ENCODE data around the gene FAM174C. TPM values are rescaled to one million over a fixed set of nuclear protein-coding genes. Genes with fewer than 3 reads are reported as not detected.
A peak's percentile ranks its signal among the peaks of the same experiment; 100 is the strongest.

FAM174C gene
- total and polyA plus RNA-seq, 4 donors, result 14.6 to 79.8 (median 33.8) TPM

- no peak overlapping the region for H3K27ac ChIP-seq (ENCODE audit: low read depth in 1 of 2, low read length in 2 of 2)
- H3K4me3 ChIP-seq (ENCODE audit: low read depth in 1 of 3, low read length in 3 of 3), result no peak overlapping the region
- H3K9ac ChIP-seq (ENCODE audit: low read depth in 1 of 2, low read length in 2 of 2), result no peak overlapping the region
- H3K9me3 ChIP-seq (ENCODE audit: control insufficient read depth in 4 of 4, low read length in 3 of 4), result no peaks in the 10 kb centered on the region
- DNase-seq (ENCODE audit: low spot score), result peak; percentile 49
- H3K36me3 ChIP-seq (ENCODE audit: control insufficient read depth in 4 of 4, insufficient read depth in 3 of 4, low read depth in 1 of 4, low read length in 3 of 4), result peaks cover 0 to 5% (median 0%) of the 10 kb centered on the region in 4 donors
- no peak for TF ChIP-seq TAF1 (conservative IDR thresholded peaks at IDR 0.05)
- no peak for TF ChIP-seq EGR1 (IDR thresholded peaks at IDR 0.05; ENCODE audit: low read depth in 2 of 2)
- peak in 1 of 2 donors; percentile 58 for TF ChIP-seq HNF4A (conservative IDR thresholded peaks at IDR 0.05)
- peak in 1 of 2 donors; percentile 43 for TF ChIP-seq RXRA (IDR thresholded peaks at IDR 0.05)
- no peaks in the 10 kb centered on the region for H3K27me3 ChIP-seq (ENCODE audit: control insufficient read depth in 4 of 4, insufficient read depth in 4 of 4, low read length in 3 of 4)
- 23% methylated on average over 82 of the region's 82 CpGs for whole genome bisulfite sequencing
- peaks cover 12 to 37% (median 23%) of the 10 kb centered on the region in 4 donors for H3K4me1 ChIP-seq (ENCODE audit: control insufficient read depth in 4 of 4, insufficient read depth in 4 of 4, low read length in 3 of 4)
Observed at GRCh38 chr19:1295169-1296012, 20.1 kb downstream of the FAM174C start.

DNA sequence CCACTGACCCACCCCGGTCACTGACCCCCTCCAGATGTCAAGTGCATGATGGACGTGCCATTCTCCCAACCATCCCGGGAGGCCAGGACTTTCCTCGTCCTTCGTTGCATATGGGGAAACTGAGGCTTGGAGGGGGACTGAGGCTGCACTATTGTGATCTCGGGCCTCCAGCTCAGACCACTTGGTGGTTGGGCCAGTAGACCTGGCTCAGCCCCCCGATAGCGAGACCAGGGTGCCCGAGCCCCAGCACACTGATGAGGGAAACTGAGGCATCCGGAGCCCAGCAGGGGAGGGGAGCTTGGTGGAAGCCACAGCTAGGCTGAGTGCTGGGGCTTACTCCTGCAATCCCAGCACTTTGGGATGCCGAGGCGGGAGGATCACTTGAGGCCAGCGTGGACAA is 20.7 kb downstream of the FAM174C start:
- H3K4me1 ChIP-seq (ENCODE audit: control insufficient read depth in 4 of 4, insufficient read depth in 4 of 4, low read length in 3 of 4), result peaks cover 12 to 33% (median 22%) of the 10 kb centered on the region in 4 donors
- DNase-seq (ENCODE audit: low spot score), result no peak
- 89% methylated on average over 13 of the region's 13 CpGs for WGBS
- H3K9ac ChIP-seq (ENCODE audit: low read depth in 1 of 2, low read length in 2 of 2), result no peak overlapping the region
- peaks cover 0 to 5% (median 0%) of the 10 kb centered on the region in 4 donors for H3K36me3 ChIP-seq (ENCODE audit: control insufficient read depth in 4 of 4, insufficient read depth in 3 of 4, low read depth in 1 of 4, low read length in 3 of 4)
- no peak overlapping the region for H3K4me3 ChIP-seq (ENCODE audit: low read depth in 1 of 3, low read length in 3 of 3)
- H3K27ac ChIP-seq (ENCODE audit: low read depth in 1 of 2, low read length in 2 of 2), result no peak overlapping the region
- TF ChIP-seq JUND (IDR thresholded peaks at IDR 0.05) (no peak), FOXA2 (IDR thresholded peaks at IDR 0.05) (no peak), REST (IDR thresholded peaks at IDR 0.05) (no peak), YY1 (IDR thresholded peaks at IDR 0.05) (no peak), NR2F2 (IDR thresholded peaks at IDR 0.05) (no peak), RXRA (IDR thresholded peaks at IDR 0.05) (no peak), FOXA1 (IDR thresholded peaks at IDR 0.05) (no peak)
- TF ChIP-seq, protein P1, sequence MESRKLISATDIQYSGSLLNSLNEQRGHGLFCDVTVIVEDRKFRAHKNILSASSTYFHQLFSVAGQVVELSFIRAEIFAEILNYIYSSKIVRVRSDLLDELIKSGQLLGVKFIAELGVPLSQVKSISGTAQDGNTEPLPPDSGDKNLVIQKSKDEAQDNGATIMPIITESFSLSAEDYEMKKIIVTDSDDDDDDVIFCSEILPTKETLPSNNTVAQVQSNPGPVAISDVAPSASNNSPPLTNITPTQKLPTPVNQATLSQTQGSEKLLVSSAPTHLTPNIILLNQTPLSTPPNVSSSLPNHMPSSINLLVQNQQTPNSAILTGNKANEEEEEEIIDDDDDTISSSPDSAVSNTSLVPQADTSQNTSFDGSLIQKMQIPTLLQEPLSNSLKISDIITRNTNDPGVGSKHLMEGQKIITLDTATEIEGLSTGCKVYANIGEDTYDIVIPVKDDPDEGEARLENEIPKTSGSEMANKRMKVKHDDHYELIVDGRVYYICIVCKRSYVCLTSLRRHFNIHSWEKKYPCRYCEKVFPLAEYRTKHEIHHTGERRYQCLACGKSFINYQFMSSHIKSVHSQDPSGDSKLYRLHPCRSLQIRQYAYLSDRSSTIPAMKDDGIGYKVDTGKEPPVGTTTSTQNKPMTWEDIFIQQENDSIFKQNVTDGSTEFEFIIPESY (IDR thresholded peaks at IDR 0.05), result no peak
- H3K9me3 ChIP-seq (ENCODE audit: control insufficient read depth in 4 of 4, low read length in 3 of 4), result no peaks in the 10 kb centered on the region
- H3K27me3 ChIP-seq (ENCODE audit: control insufficient read depth in 4 of 4, insufficient read depth in 4 of 4, low read length in 3 of 4), result no peaks in the 10 kb centered on the region

Data from liver (tissue), 9 donors.